Breast epithelium (tissue), 3 donors: ENCODE data around the gene BCL10.

Experiments used
- CTCF ChIP-seq, 3 donors: fragments of 450-650 bp; IDR thresholded peaks; one replicate each; pipeline ENCODE4 v1.5.1; 2016 to 2017; ENCODE audit warnings: antibody characterized with exemption in 3 of 3, mild to moderate bottlenecking in 3 of 3, moderate library complexity in 3 of 3
- POLR2A ChIP-seq: fragments of 450-650 bp; IDR thresholded peaks from one replicate; pipeline ENCODE4 v1.6.1; 2016; ENCODE audit warnings: antibody characterized with exemption, mild to moderate bottlenecking, moderate library complexity

- TF ChIP-seq CTCF (IDR thresholded peaks at IDR 0.05) (no peak), POLR2A (no peak)
Measured at GRCh38 chr1:85323770-85324169, 47.3 kb upstream of the BCL10 start.
